PFSK-1 (cell line): Measurements from ENCODE around the gene SHBG.

Experiments
- POLR2AphosphoS5 ChIP-seq: IDR thresholded peaks from 2 replicates; pipeline ENCODE4 v1.6.1; 2012; ENCODE audit warnings: low read depth, mild to moderate bottlenecking, control low read depth, low read length, moderate library complexity
- SIN3A ChIP-seq: IDR thresholded peaks from 2 replicates; pipeline ENCODE4 v1.6.1; 2012; ENCODE audit warnings: mild to moderate bottlenecking, low read length, moderate library complexity, borderline replicate concordance; ENCODE audit not compliant: insufficient read depth

GRCh38 chr17:7676533-7676932 lies 46.6 kb downstream of the SHBG start:
- TF ChIP-seq SIN3A (no peak), POLR2AphosphoS5 (no peak)
